Prostate gland (tissue), 2 donors: ENCODE results near the gene STAT2.

Experiments used
- CTCF ChIP-seq, 4 experiments: fragments of 200-600 bp in 2 of 4; fragments of 450-650 bp in 2 of 4; sonication (generic) in 2 of 4; IDR thresholded peaks; 1 replicate in 3 of 4; 2 replicates in 1 of 4; pipeline ENCODE4 v1.5.1; 2016 to 2019; ENCODE audit warnings: antibody characterized with exemption in 4 of 4, mild to moderate bottlenecking in 2 of 4, moderate library complexity in 2 of 4
- POLR2A ChIP-seq: fragments of 450-650 bp; IDR thresholded peaks from one replicate; pipeline ENCODE4 v1.6.1; 2016; ENCODE audit warnings: antibody characterized with exemption, mild to moderate bottlenecking

- no peak for TF ChIP-seq CTCF (IDR thresholded peaks at IDR 0.05)
- no peak for TF ChIP-seq POLR2A
These were observed 31.8 kb upstream of the STAT2 start for GRCh38 chr12:56391721-56392120.
